RWPE2 (cell line): Measurements from ENCODE around the gene FBXO46.

Experiments
- ATAC-seq: fragments of 200-7000 bp; cut with Tn5 transposase; 3 replicates; pipeline ENCODE4 v1.9.1; 2021; ENCODE audit warnings: low read depth
- DNase-seq: peaks from one replicate; pipeline ENCODE4 v3.0.0-alpha.2; 2020; ENCODE audit warnings: low spot score
- H3K27ac ChIP-seq: fragments of 450-650 bp; 2 replicates; pipeline ENCODE4 v1.5.1; 2017; ENCODE audit warnings: mild to moderate bottlenecking; ENCODE audit not compliant: poor library complexity, severe bottlenecking
- H3K27me3 ChIP-seq: fragments of 250-450 bp; sonication (Bioruptor Pico); 2 replicates; pipeline ENCODE4 v1.5.1; 2021; ENCODE audit warnings: mild to moderate bottlenecking, moderate library complexity; ENCODE audit not compliant: insufficient read depth, poor library complexity, severe bottlenecking
- H3K36me3 ChIP-seq: fragments of 250-450 bp; sonication (Bioruptor Pico); 2 replicates; pipeline ENCODE4 v1.5.1; 2020; ENCODE audit warnings: low read depth, mild to moderate bottlenecking, moderate library complexity
- H3K4me1 ChIP-seq: fragments of 250-450 bp; sonication (Bioruptor Pico); 2 replicates; pipeline ENCODE4 v1.5.1; 2021; ENCODE audit warnings: mild to moderate bottlenecking, moderate library complexity; ENCODE audit not compliant: insufficient read depth, poor library complexity, severe bottlenecking
- H3K4me3 ChIP-seq: fragments of 250-450 bp; sonication (Bioruptor Pico); 2 replicates; pipeline ENCODE4 v1.5.1; 2021; ENCODE audit warnings: mild to moderate bottlenecking, moderate library complexity; ENCODE audit not compliant: severe bottlenecking
- H3K9me3 ChIP-seq: fragments of 250-450 bp; sonication (Bioruptor Pico); 2 replicates; pipeline ENCODE4 v1.5.1; 2021; ENCODE audit warnings: mild to moderate bottlenecking, moderate library complexity; ENCODE audit not compliant: severe bottlenecking
- TF ChIP-seq, protein P1 (sequence below): fragments of 450-650 bp; IDR thresholded peaks from one replicate; pipeline ENCODE4 v1.5.1; 2017; ENCODE audit warnings: mild to moderate bottlenecking, moderate library complexity; ENCODE audit not compliant: poor library complexity, severe bottlenecking

The FBXO46 gene

DNA sequence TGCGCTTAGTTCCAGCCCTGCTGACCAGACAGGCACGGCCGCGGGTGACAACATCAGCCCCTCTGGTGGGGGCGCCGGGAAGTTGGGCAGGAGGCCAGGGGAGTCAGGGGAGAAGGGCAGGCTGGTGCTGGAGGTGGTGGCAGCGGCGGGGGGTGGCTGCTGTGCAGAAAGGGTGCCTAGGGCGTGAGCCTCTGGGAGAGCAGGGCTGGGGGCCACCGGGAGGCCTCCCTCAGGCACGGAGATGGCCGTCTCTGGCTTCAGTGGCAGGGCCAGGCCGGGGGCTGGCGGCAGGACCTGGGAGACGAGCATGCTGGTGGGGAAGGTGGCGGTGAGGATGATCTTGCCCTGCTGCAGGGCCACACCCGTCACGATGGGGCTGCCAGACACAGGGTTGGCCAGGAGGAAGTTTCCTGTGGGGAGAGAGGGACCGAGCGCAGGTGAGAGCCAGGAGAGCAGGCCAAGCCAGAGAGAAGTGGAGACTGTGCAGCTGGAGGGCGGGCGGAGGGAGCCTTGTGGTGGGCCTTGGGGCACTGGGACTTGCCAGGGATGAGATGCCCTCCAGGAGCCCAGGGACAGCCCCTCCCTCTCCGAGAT is 35.1 kb upstream of the FBXO46 start:
- DNase-seq = no peak
- no peaks in the 10 kb centered on the region for H3K36me3 ChIP-seq
- H3K27me3 ChIP-seq = no peaks in the 10 kb centered on the region
- H3K9me3 ChIP-seq = no peaks in the 10 kb centered on the region
- peak overlapping the region; percentile 86 for H3K27ac ChIP-seq
- no peaks in the 10 kb centered on the region for H3K4me1 ChIP-seq
- no peak overlapping the region for H3K4me3 ChIP-seq
- TF ChIP-seq, protein P1, sequence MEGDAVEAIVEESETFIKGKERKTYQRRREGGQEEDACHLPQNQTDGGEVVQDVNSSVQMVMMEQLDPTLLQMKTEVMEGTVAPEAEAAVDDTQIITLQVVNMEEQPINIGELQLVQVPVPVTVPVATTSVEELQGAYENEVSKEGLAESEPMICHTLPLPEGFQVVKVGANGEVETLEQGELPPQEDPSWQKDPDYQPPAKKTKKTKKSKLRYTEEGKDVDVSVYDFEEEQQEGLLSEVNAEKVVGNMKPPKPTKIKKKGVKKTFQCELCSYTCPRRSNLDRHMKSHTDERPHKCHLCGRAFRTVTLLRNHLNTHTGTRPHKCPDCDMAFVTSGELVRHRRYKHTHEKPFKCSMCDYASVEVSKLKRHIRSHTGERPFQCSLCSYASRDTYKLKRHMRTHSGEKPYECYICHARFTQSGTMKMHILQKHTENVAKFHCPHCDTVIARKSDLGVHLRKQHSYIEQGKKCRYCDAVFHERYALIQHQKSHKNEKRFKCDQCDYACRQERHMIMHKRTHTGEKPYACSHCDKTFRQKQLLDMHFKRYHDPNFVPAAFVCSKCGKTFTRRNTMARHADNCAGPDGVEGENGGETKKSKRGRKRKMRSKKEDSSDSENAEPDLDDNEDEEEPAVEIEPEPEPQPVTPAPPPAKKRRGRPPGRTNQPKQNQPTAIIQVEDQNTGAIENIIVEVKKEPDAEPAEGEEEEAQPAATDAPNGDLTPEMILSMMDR = no peak
- ATAC-seq = no peak

DNA sequence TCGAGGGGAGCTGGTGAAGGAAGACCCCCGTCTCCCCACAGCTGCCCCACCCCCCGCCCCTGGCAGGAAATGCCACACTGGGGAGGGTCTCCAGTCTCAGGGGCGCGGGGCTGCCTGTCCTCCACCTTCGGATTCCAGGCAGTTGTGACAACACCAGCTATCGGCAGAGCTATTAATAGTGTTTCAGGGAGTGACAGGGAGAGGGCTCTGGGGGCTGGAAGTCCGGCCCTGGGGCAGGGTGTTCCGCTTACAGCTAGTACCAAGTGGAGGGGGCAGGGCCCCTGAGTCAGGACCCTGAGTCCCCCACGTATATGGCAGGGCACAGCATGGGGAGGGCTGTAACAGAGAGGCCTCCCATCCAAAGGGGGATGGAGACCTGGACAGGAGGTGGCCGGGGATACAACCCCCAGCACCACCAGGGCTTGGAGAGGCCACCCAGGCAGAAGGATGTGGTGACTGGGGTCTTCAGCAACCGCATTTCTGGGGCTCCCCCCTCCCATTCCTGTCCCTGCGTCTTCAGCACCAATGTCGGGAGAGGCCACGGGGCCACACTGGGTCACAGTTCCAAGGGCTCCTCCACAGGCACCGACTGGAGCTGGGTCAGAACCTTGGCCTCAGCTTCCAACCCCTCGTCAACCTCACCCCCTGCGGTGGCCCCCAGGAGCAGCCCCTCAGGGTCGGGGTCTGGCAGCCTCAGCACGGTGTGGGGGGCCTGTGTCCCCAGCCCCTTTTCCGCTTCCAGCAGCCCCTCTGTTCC is 34.4 kb upstream of the FBXO46 start:
- DNase-seq = no peak
- Histone ChIP-seq H3K4me1 (no peaks in the 10 kb centered on the region), H3K36me3 (no peaks in the 10 kb centered on the region), H3K27ac (no peak overlapping the region), H3K4me3 (no peak overlapping the region), H3K27me3 (no peaks in the 10 kb centered on the region), H3K9me3 (no peaks in the 10 kb centered on the region)
- ATAC-seq = no peak
- TF ChIP-seq, protein P1 = no peak

DNA sequence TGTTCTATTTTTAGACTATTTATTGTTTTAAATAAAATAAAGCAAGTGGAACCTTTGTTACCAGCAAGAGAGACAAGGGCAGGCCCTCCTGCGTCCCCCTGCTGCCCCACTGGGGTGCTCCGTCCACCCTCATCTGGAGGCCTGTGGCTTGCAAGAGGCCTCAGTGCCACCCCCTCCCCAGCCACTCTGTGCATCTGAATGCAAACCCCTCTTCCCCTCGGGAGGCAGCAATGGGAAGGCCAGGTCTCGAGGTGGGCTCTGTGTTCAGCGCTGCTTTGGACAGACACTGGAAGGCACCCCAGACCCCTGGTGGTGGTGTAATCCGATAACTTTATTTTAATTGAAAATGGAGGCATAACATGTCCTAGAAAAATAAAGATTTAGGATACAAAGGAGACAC is 33.8 kb upstream of the FBXO46 start:
- no peaks in the 10 kb centered on the region for H3K36me3 ChIP-seq
- H3K27me3 ChIP-seq = no peaks in the 10 kb centered on the region
- ATAC-seq (no peak), DNase-seq (no peak)
- TF ChIP-seq, protein P1 = no peak
- H3K4me1 ChIP-seq = no peaks in the 10 kb centered on the region
- H3K9me3 ChIP-seq = no peaks in the 10 kb centered on the region
- H3K27ac ChIP-seq = no peak overlapping the region
- no peak overlapping the region for H3K4me3 ChIP-seq

DNA sequence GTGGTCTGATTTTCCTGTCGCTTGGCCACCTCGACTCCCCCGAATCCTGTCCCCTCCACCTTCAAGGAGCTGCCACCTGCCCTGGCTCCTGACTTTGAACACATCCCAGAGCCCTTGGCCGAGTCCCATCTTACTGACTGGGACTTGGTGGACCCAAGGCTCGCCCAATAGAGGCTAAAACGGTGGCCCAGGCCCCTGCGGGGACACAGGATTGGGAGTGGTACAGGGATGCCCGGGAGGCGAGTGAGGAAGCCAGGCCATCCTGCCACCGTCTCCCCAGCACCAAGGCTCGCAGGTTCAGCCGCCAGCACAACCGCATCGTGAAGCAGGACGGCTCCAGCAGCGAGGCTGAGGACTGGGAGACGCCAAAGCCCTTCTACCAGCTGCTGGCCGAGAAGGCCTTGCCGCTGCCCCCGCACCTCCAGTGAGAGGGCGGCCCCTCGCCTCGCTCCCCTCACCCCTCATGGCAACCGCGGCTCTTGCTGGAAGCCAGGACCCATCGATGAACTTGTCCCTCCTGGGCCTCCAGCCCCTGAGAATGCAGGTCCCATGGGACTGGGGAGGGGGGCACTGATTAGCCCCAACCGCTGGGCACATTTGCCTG is 33.1 kb upstream of the FBXO46 start:
- no peaks in the 10 kb centered on the region for H3K36me3 ChIP-seq
- no peaks in the 10 kb centered on the region for H3K9me3 ChIP-seq
- no peaks in the 10 kb centered on the region for H3K27me3 ChIP-seq
- TF ChIP-seq, protein P1 = no peak
- ATAC-seq (no peak), DNase-seq (no peak)
- H3K27ac ChIP-seq = no peak overlapping the region
- H3K4me3 ChIP-seq = no peak overlapping the region
- H3K4me1 ChIP-seq = no peaks in the 10 kb centered on the region
